IMR-90 (cell line): ENCODE results near the gene NR1D2. TPM values are rescaled to one million over a fixed set of nuclear protein-coding genes. Genes with fewer than 3 reads are reported as not detected.

Source experiments
- ATAC-seq: fragments of 200-7000 bp; cut with Tn5 transposase; 2 replicates; pipeline ENCODE4 v1.9.1; 2020; ENCODE audit warnings: low read depth, mild to moderate bottlenecking, moderate library complexity
- BruUV-seq: library from RNA; stranded (reverse); fragments of 400-500 nt; replicated peaks from 2 replicates; lab custom pipeline; 2021; lab: Mats Ljungman, UMichigan
- CTCF ChIA-PET: fragments of 300-600 bp; formaldehyde crosslinking; extraction: SDS; loops from one replicate; lab custom pipeline; 2021; ENCODE audit warnings: antibody characterized with exemption; lab: Yijun Ruan, JAX
- POLR2A ChIA-PET: fragments of 300-600 bp; sonication (Branson Sonifier 250); formaldehyde crosslinking; loops from one replicate; lab custom pipeline; 2022; ENCODE audit warnings: antibody characterized with exemption; ENCODE audit not compliant: unreplicated experiment; lab: Charles Lee
- DNase-seq: peaks from one replicate; pipeline ENCODE4 v3.0.0; 2013
- H2AFZ ChIP-seq: replicated peaks from 2 replicates; pipeline ENCODE3; 2013; ENCODE audit warnings: low read length, mild to moderate bottlenecking; ENCODE audit not compliant: poor library complexity
- H2AK5ac ChIP-seq: 2 replicates; pipeline ENCODE4 v1.6.1; 2013; ENCODE audit warnings: low read depth, low read length, inconsistent platforms
- H2AK9ac ChIP-seq: replicated peaks from 2 replicates; pipeline ENCODE3; 2013; ENCODE audit warnings: mild to moderate bottlenecking, low read depth, low read length, moderate library complexity; ENCODE audit not compliant: poor library complexity
- H2BK120ac ChIP-seq: 2 replicates; pipeline ENCODE4 v1.6.1; 2013; ENCODE audit warnings: low read depth, low read length, inconsistent platforms
- H2BK15ac ChIP-seq: 3 replicates; pipeline ENCODE4 v1.6.1; 2013; ENCODE audit warnings: low read depth, low read length, inconsistent platforms
- H2BK20ac ChIP-seq: 2 replicates; pipeline ENCODE4 v1.6.1; 2013; ENCODE audit warnings: low read depth, mild to moderate bottlenecking, inconsistent platforms, low read length, moderate library complexity
- H2BK5ac ChIP-seq: 2 replicates; pipeline ENCODE4 v1.6.1; 2013; ENCODE audit warnings: mild to moderate bottlenecking, low read depth, low read length, inconsistent platforms; ENCODE audit not compliant: poor library complexity, severe bottlenecking
- H3K14ac ChIP-seq: replicated peaks from 2 replicates; pipeline ENCODE4 v1.6.1; 2013; ENCODE audit warnings: low read depth, low read length, inconsistent platforms
- H3K18ac ChIP-seq: 2 replicates; pipeline ENCODE4 v1.6.1; 2013; ENCODE audit warnings: low read depth, low read length, control low read depth
- H3K23ac ChIP-seq: 2 replicates; pipeline ENCODE4 v1.6.1; 2013; ENCODE audit warnings: low read depth, low read length, inconsistent platforms
- H3K27ac ChIP-seq: 2 replicates; pipeline ENCODE4 v1.5.1; 2013; ENCODE audit warnings: mild to moderate bottlenecking, control low read depth, low read length; ENCODE audit not compliant: insufficient read depth
- H3K27me3 ChIP-seq: 2 replicates; pipeline ENCODE4 v1.6.1; 2013; ENCODE audit warnings: low read length; ENCODE audit not compliant: control insufficient read depth, insufficient read depth
- H3K36me3 ChIP-seq: 2 replicates; pipeline ENCODE4 v1.6.1; 2013; ENCODE audit warnings: low read length, mixed read lengths; ENCODE audit not compliant: control insufficient read depth, insufficient read depth
- H3K4ac ChIP-seq: 2 replicates; pipeline ENCODE4 v1.6.1; 2013; ENCODE audit warnings: low read depth, low read length, inconsistent platforms
- H3K4me1 ChIP-seq: 2 replicates; pipeline ENCODE4 v1.6.1; 2013; ENCODE audit warnings: low read length, mixed read lengths; ENCODE audit not compliant: control insufficient read depth, insufficient read depth
- H3K4me2 ChIP-seq: 2 replicates; pipeline ENCODE4 v1.6.1; 2013; ENCODE audit warnings: low read depth, mild to moderate bottlenecking, control low read depth, low read length, moderate library complexity
- H3K4me3 ChIP-seq: 2 replicates; pipeline ENCODE4 v1.5.1; 2013; ENCODE audit warnings: low read depth, mild to moderate bottlenecking, control low read depth, low read length, moderate library complexity; ENCODE audit not compliant: insufficient read depth
- H3K56ac ChIP-seq: 2 replicates; pipeline ENCODE4 v1.6.1; 2013; ENCODE audit warnings: low read length, inconsistent platforms; ENCODE audit not compliant: insufficient read depth; ENCODE audit errors: extremely low read depth
- H3K79me1 ChIP-seq, 2 experiments: 2 replicates each; pipeline ENCODE4 v1.6.1; 2013; ENCODE audit warnings: low read length in 2 of 2, inconsistent platforms in 1 of 2, low read depth in 1 of 2
- H3K9ac ChIP-seq: 2 replicates; pipeline ENCODE4 v1.6.1; 2013; ENCODE audit warnings: low read depth, low read length, control low read depth
- H3K9me1 ChIP-seq: 2 replicates; pipeline ENCODE4 v1.6.1; 2013; ENCODE audit warnings: low read length, inconsistent platforms; ENCODE audit not compliant: insufficient read depth
- H3K9me3 ChIP-seq: 2 replicates; pipeline ENCODE4 v1.6.1; 2013; ENCODE audit warnings: low read length; ENCODE audit not compliant: control insufficient read depth, insufficient read depth
- H4K20me1 ChIP-seq: 2 replicates; pipeline ENCODE4 v1.6.1; 2013; ENCODE audit warnings: low read length, inconsistent platforms; ENCODE audit not compliant: insufficient read depth
- H4K5ac ChIP-seq: 2 replicates; pipeline ENCODE4 v1.6.1; 2013; ENCODE audit warnings: mild to moderate bottlenecking, low read depth, low read length, control low read depth
- H4K8ac ChIP-seq, 2 experiments: 2 replicates each; pipeline ENCODE4 v1.6.1; 2013; ENCODE audit warnings: low read depth in 2 of 2, low read length in 2 of 2, control low read depth in 1 of 2, inconsistent platforms in 1 of 2
- H4K91ac ChIP-seq: 2 replicates; pipeline ENCODE4 v1.6.1; 2013; ENCODE audit warnings: low read depth, low read length, inconsistent platforms; ENCODE audit not compliant: insufficient read depth
- RAD21 ChIP-seq: IDR thresholded peaks from 2 replicates; pipeline ENCODE4 v1.6.1; 2012; ENCODE audit warnings: low read length, improper control_type of control experiment
- WGBS, 2 experiments: methylation state at CpG; one replicate each; pipeline versions ENCODE4 v1.1.5 to v1.1.7; 2013; ENCODE audit warnings: missing lambda C conversion rate in 2 of 2; ENCODE audit not compliant: insufficient read length in 1 of 2; ENCODE audit errors: extremely low coverage in 2 of 2; 5-methylcytosine and 5-hydroxymethylcytosine counted together
- dilution Hi-C: fragments of 300-500 bp; cut with HindIII; formaldehyde crosslinking; loops from one replicate; pipeline ENCODE4 v1.14.3; 2018; ENCODE audit warnings: low sequenced_read_pairs; ENCODE audit not compliant: unreplicated experiment
- in situ Hi-C: fragments of 300-500 bp; cut with MboI; formaldehyde crosslinking; loops from 3 replicates; pipeline ENCODE4 v1.14.3; 2019; ENCODE audit warnings: low sequenced_read_pairs, inconsistent platforms, mixed read lengths
- intact Hi-C: fragments of 100-400 bp; cut with micrococcal nuclease; formaldehyde crosslinking; loops from 2 replicates; pipeline ENCODE4 v1.10.0; 2022
- polyA plus RNA-seq, 3 experiments: library from polyadenylated mRNA; depleted of rRNA; stranded (reverse); fragments of >200 nt; gene quantifications; 2 replicates each; pipeline ENCODE4 v1.2.3, GENCODE V29; 2012; ENCODE audit warnings: low replicate concordance in 1 of 3
- total RNA-seq: library from RNA; depleted of rRNA; stranded (reverse); fragments of >200 nt; gene quantifications from 2 replicates; pipeline ENCODE4 v1.2.3, GENCODE V29; 2012

NR1D2 gene
- total and polyA plus RNA-seq, 2 of the 4 experiments (the other 2 are of a cell fraction): 8.1 to 41.0 TPM

DNA sequence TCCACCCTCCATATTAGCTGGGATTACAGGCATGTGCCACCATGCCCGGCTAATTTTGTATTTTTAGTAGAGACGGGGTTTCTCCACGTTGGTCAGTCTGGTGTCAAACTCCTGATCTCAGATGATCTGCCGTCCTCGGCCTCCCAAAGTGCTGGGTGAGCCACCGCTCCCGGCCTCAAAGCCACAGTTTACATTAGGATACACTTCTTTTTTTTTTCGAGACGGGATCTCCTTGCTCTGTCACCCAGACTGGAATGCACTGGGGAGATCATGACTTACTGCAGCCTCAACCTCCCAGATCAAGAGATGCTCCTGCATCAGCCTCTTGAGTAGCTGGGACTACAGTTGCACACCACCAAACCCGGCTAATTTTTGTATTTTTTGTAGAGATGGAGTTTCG lies 2.5 kb upstream of the NR1D2 start:
- Histone ChIP-seq H3K36me3 (no peaks in the 10 kb centered on the region), H2AFZ (no peak overlapping the region), H2BK20ac (no peak overlapping the region), H2BK15ac (no peak overlapping the region), H2BK5ac (no peak overlapping the region), H3K56ac (no peak overlapping the region), H4K5ac (no peak overlapping the region), H3K23ac (no peak overlapping the region), H3K27me3 (no peaks in the 10 kb centered on the region), H3K9me1 (0 out of 2 replicates have a peak, but pooled peaks cover 3% of the 10 kb centered on the region), H2BK120ac (no peak overlapping the region), H4K20me1 (peaks cover 14% of the 10 kb centered on the region), H3K4me2 (no peak overlapping the region), H2AK9ac (no peak overlapping the region), H4K8ac (no peak overlapping the region), H3K4me3 (no peak overlapping the region), H3K14ac (no peak overlapping the region), H2AK5ac (no peak overlapping the region), H3K79me1 (peaks cover 6 to 13% of the 10 kb centered on the region in 2 experiments; a peak in 3 of 4 replicates), H3K9me3 (peaks cover 3% of the 10 kb centered on the region), H4K91ac (no peak overlapping the region), H3K9ac (no peak overlapping the region), H3K4ac (no peak overlapping the region), H3K18ac (no peak overlapping the region), H3K4me1 (peaks cover 4% of the 10 kb centered on the region), H3K27ac (no peak overlapping the region)
- no TSS peak for BruUV-seq
- no peak for TF ChIP-seq RAD21
- intact Hi-C loops (loop anchor here (10.0 kb wide), 1 partner anchor 658 kb away; no protein-coding TSS in a partner anchor), dilution Hi-C loops (no loop called here), in situ Hi-C loops (no loop called here)
- POLR2A ChIA-PET: no interaction called here
- ATAC-seq (no peak), DNase-seq (no peak)
- WGBS, 2 experiments: no CpG with 5 or more reads among the region's 11 CpGs
- CTCF ChIA-PET: no interaction called here
